Natural killer cell (primary cell): ENCODE measurements around the gene TFAM. TPM values are rescaled to one million over a fixed set of nuclear protein-coding genes. Genes with fewer than 3 reads are reported as not detected.

Source experiments
- ATAC-seq, 3 donors: fragments of 150-1000 bp in 2 of 3; fragments of 200-7000 bp in 1 of 3; cut with Tn5 transposase; 1 replicate in 1 of 3; 2 replicates in 2 of 3; pipeline ENCODE4 v1.10.0; 2021; ENCODE audit warnings: mild to moderate bottlenecking in 2 of 3, moderate library complexity in 2 of 3
- DNase-seq, 2 donors: peaks; one replicate each; pipeline versions ENCODE4 v3.0.0 to v3.0.0-alpha.2; 2013 to 2021; ENCODE audit warnings: mixed read lengths in 1 of 2
- H3K27ac ChIP-seq: one replicate; pipeline ENCODE4 v1.5.1; 2013; ENCODE audit warnings: mild to moderate bottlenecking, low read length
- H3K27me3 ChIP-seq: one replicate; pipeline ENCODE4 v1.6.1; 2013; ENCODE audit warnings: low read length; ENCODE audit not compliant: control insufficient read depth, insufficient read depth
- H3K36me3 ChIP-seq: one replicate; pipeline ENCODE4 v1.6.1; 2013; ENCODE audit warnings: low read length; ENCODE audit not compliant: control insufficient read depth, insufficient read depth
- H3K4me1 ChIP-seq: one replicate; pipeline ENCODE4 v1.6.1; 2013; ENCODE audit warnings: low read length; ENCODE audit not compliant: control insufficient read depth, insufficient read depth
- H3K4me3 ChIP-seq: one replicate; pipeline ENCODE4 v1.5.1; 2013; ENCODE audit warnings: low read length
- H3K9me3 ChIP-seq: one replicate; pipeline ENCODE4 v1.6.1; 2013; ENCODE audit warnings: low read length; ENCODE audit not compliant: control insufficient read depth, insufficient read depth
- H3K27ac Mint-ChIP-seq, 2 donors: one replicate each; pipeline ENCODE4 v1.8.0; 2022; ENCODE audit warnings: mild to moderate bottlenecking in 2 of 2, mixed read lengths in 2 of 2, moderate library complexity in 1 of 2
- H3K27me3 Mint-ChIP-seq, 2 donors: one replicate each; pipeline ENCODE4 v1.8.0; 2022; ENCODE audit warnings: low read depth in 2 of 2, mixed read lengths in 2 of 2
- H3K36me3 Mint-ChIP-seq: one replicate; pipeline ENCODE4 v1.8.0; 2022; ENCODE audit warnings: mixed read lengths
- H3K4me1 Mint-ChIP-seq, 2 donors: one replicate each; pipeline ENCODE4 v1.8.0; 2022; ENCODE audit warnings: mixed read lengths in 2 of 2
- H3K4me3 Mint-ChIP-seq: one replicate; pipeline ENCODE4 v1.8.0; 2022; ENCODE audit warnings: mild to moderate bottlenecking, moderate library complexity, mixed read lengths
- H3K9me3 Mint-ChIP-seq, 2 donors: one replicate each; pipeline ENCODE4 v1.8.0; 2022; ENCODE audit warnings: mixed read lengths in 2 of 2
- CTCF ChIP-seq: fragments of 200-600 bp; IDR thresholded peaks from one replicate; pipeline ENCODE4 v1.8.0; 2022; ENCODE audit warnings: antibody characterized with exemption
- WGBS: methylation state at CpG from one replicate; pipeline ENCODE4 v1.1.7; 2013; ENCODE audit warnings: missing lambda C conversion rate; ENCODE audit not compliant: insufficient coverage; 5-methylcytosine and 5-hydroxymethylcytosine counted together
- intact Hi-C: fragments of 100-400 bp; cut with micrococcal nuclease; formaldehyde crosslinking; loops from one replicate; pipeline ENCODE4 v1.14.2; 2022
- total RNA-seq, 4 donors: library from RNA; stranded (reverse); fragments of 120-200 nt in 1 of 4; gene quantifications; one replicate each; pipeline versions ENCODE4 v1.2.3 to v1.2.4, GENCODE V29; 2013 to 2022

The TFAM gene
- total RNA-seq, 3 donors from 2014 or later (not counting 1 experiment from before 2014, with no cell fraction given), result 29.1 to 34.3 (median 33.8) TPM

GRCh38 chr10:58431903-58432302 is 46.7 kb downstream of the TFAM start:
- Histone ChIP-seq H3K4me1 (no peaks in the 10 kb centered on the region), H3K4me3 (no peak overlapping the region), H3K27me3 (no peaks in the 10 kb centered on the region), H3K27ac (no peak overlapping the region), H3K9me3 (no peaks in the 10 kb centered on the region), H3K36me3 (no peaks in the 10 kb centered on the region)
- TF ChIP-seq CTCF, result no peak
- Mint-ChIP-seq H3K27ac (no peak overlapping the region), H3K4me1 (no peaks in the 10 kb centered on the region), H3K4me3 (no peak overlapping the region), H3K36me3 (no peaks in the 10 kb centered on the region), H3K9me3 (peaks cover 2 to 4% of the 10 kb centered on the region in 2 donors), H3K27me3 (peaks cover 9 to 10% of the 10 kb centered on the region in 2 donors)
- ATAC-seq, result no peak
- 79% methylated on average over 2 of the region's 2 CpGs for WGBS
- DNase-seq, result no peak
- intact Hi-C loops, result no loop called here

- Histone ChIP-seq H3K4me1 (no peaks in the 10 kb centered on the region), H3K27me3 (no peaks in the 10 kb centered on the region), H3K36me3 (no peaks in the 10 kb centered on the region), H3K27ac (no peak overlapping the region), H3K4me3 (no peak overlapping the region), H3K9me3 (no peaks in the 10 kb centered on the region)
- no peak overlapping the region for H3K27ac Mint-ChIP-seq
- peaks cover 9 to 19% of the 10 kb centered on the region in 2 donors for H3K27me3 Mint-ChIP-seq
- ATAC-seq, result no peak
- intact Hi-C loops, result no loop called here
- H3K9me3 Mint-ChIP-seq, result peaks cover 2 to 4% of the 10 kb centered on the region in 2 donors
- DNase-seq, result no peak
- TF ChIP-seq CTCF, result no peak
- no peaks in the 10 kb centered on the region for H3K4me1 Mint-ChIP-seq
- 88% methylated on average over 2 of the region's 2 CpGs for WGBS
- no peaks in the 10 kb centered on the region for H3K36me3 Mint-ChIP-seq
- H3K4me3 Mint-ChIP-seq, result no peak overlapping the region
Measured at GRCh38 chr10:58433066-58433465, 47.9 kb downstream of the TFAM start.

GRCh38 chr10:58433571-58433970 is 48.4 kb downstream of the TFAM start:
- no peak overlapping the region for H3K27ac Mint-ChIP-seq
- H3K9me3 Mint-ChIP-seq, result peaks cover 2 to 4% of the 10 kb centered on the region in 2 donors
- no peaks in the 10 kb centered on the region for H3K9me3 ChIP-seq
- H3K27me3 ChIP-seq, result no peaks in the 10 kb centered on the region
- intact Hi-C loops, result no loop called here
- DNase-seq (no peak), ATAC-seq (no peak)
- H3K4me1 ChIP-seq, result no peaks in the 10 kb centered on the region
- no peak overlapping the region for H3K4me3 Mint-ChIP-seq
- TF ChIP-seq CTCF, result no peak
- H3K4me3 ChIP-seq, result no peak overlapping the region
- peaks cover 9 to 19% of the 10 kb centered on the region in 2 donors for H3K27me3 Mint-ChIP-seq
- no peaks in the 10 kb centered on the region for H3K4me1 Mint-ChIP-seq
- no peak overlapping the region for H3K27ac ChIP-seq
- H3K36me3 ChIP-seq, result no peaks in the 10 kb centered on the region
- no peaks in the 10 kb centered on the region for H3K36me3 Mint-ChIP-seq
- WGBS, result 86% methylated on average over 4 of the region's 5 CpGs

GRCh38 chr10:58435297-58435985 is 50.2 kb downstream of the TFAM start:
- no peaks in the 10 kb centered on the region for H3K27me3 ChIP-seq
- intact Hi-C loops, result no loop called here
- ATAC-seq (no peak), DNase-seq (no peak)
- H3K4me3 Mint-ChIP-seq, result no peak overlapping the region
- H3K9me3 ChIP-seq, result no peaks in the 10 kb centered on the region
- H3K36me3 ChIP-seq, result no peaks in the 10 kb centered on the region
- H3K9me3 Mint-ChIP-seq, result peaks cover 5 to 6% of the 10 kb centered on the region in 2 donors
- no peak for TF ChIP-seq CTCF
- no peaks in the 10 kb centered on the region for H3K4me1 Mint-ChIP-seq
- WGBS, result 21% methylated on average over 2 of the region's 2 CpGs
- H3K4me1 ChIP-seq, result no peaks in the 10 kb centered on the region
- no peak overlapping the region for H3K27ac Mint-ChIP-seq
- no peak overlapping the region for H3K4me3 ChIP-seq
- H3K36me3 Mint-ChIP-seq, result no peaks in the 10 kb centered on the region
- no peak overlapping the region for H3K27ac ChIP-seq
- peaks cover 6 to 19% of the 10 kb centered on the region in 2 donors for H3K27me3 Mint-ChIP-seq
